Measurements from ENCODE around the gene TBC1D2B. TPM values are rescaled to one million over a fixed set of nuclear protein-coding genes. Genes with fewer than 3 reads are reported as not detected.
"Not testable (repeated sequence)": the region's sequence is repeated elsewhere in the genome, so short reads cannot be mapped to it uniquely, and the experiment has no call there.

TBC1D2B gene
- total RNA-seq, 1 donor from 2014 or later, result 50.7 TPM

DNA sequence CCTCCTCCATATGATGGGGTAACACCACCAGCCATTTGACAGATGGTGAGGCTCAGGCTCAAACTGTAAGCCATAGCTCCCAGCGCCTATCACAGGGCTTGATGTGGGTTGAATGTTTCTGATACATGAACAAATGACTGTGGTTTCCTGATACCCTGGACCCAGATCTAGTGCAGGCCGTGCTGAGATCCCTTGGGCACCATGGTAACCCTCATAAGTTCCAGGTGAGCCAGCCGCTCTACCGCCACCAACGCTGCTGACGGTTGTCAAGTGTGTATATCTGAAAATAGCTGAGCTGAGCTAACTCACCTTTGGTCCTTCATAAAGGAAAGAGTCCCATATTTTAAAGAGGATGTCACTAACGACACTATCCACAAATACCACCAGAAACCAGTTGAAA is 74.5 kb downstream of the TBC1D2B start:
- DNase-seq, result no peak

DNA sequence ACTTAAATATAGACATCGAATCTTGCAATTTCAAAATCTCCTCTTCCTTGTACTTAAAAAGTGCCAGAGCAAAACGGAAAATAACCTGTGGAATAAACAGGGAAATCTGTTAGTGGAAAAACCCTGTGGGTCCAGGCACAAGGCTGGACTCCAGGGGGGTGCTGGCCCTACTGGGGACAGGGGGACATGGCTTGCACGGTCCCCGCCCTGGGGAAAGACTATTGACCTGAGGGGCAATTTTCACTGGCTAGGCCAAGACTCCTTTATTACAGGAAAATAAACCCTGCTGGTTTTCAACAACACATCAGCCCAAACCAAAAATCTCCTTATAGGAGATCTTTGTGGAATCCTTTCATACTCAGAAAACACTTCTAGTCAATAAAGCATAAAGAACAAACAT is 75.9 kb downstream of the TBC1D2B start:
- no peak for DNase-seq

DNA sequence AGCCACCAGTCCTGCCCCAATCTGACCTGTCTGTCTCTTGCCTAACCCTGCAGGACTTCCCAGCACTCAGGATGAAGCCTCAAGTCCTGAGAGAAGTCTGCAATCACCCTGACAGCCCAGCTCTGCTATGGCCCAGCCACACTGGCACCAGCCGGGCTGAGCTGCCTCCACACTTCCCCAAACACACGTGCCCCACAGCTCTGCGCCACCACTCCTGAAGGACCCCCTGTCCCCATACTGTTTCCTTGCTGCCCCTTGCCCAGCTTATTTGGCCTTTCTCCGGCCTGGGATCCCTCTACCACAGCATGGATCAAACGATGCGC is 76.6 kb downstream of the TBC1D2B start:
- DNase-seq, result no peak

DNA sequence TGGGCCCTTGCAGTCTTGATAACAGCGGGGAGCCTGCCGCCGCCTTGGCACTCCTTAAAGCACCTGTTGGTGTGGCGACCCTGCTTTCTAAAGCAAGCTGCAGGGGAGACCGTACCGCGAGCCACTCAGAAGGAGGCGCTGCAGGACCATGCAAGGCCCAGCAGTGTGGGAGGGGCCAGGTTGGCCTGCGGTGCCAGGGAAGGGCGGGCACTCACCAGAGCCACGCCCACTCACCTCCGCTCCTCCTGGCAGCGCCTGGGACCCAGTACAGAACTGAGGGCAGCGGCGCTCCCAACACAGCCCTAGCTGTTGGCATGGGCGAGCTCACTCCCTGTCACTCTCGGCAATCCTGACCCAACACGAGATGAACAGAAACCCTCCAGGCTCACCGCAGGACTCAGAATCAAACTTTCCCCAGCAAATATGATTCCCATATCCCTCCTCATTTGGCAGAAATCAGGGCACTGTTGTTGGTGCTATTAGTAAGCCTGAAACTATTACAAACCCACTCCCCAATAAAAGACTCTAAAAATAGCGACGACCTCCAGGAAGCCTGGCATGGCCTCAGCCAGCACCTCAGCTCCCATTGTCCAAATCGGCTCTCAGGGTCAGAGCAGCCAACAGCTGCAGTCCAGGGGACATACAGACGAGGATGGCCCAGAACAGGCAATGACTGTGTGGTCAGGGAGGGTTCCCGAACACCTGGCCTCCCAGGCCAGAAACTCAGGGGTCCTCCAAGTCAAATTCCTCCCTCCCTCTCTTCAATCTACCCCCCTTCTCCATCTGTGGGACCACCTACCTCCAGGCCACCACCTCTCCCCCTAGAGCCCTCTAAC is 77.2 kb downstream of the TBC1D2B start:
- DNase-seq, result peak; percentile 85

DNA sequence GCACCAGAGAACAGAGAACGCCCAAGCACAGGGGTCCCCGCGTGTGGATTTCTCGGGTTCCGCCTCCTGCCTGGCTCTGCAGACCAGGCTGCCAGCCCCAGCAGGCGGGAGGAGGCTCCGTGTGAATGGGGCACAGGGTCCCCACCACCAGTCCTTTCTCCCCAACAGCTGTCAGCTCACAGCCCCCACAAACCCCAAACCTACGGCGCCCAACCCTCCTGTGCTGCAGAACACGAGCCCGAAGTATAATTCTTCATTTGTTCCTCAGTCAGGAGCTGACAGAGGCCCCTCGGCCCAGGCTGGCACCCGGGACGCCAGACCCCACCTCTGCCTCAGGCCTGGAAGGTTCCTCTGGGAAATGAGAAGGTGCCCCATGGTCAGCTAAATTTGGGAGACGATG is 78.0 kb downstream of the TBC1D2B start:
- DNase-seq, result no peak

DNA sequence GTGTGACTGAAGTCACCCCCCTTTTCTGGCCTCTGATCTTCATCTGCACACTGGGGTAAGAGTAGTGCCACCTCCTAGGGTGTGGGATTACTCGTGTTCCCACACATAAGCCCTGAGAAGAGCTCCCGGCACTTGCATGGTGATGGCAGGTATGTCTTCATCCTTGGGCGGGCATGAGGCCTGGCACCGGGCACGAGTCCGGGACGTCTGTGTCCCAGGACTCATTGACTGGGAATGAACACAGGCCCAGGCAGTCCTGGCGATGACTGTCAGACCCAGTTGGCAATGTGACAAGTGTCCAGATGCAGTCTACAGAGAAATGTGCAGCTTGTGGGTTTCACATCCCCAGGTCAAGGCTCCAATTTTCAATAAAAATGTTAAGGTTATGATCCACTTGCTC is 78.9 kb downstream of the TBC1D2B start:
- DNase-seq, result no peak

DNA sequence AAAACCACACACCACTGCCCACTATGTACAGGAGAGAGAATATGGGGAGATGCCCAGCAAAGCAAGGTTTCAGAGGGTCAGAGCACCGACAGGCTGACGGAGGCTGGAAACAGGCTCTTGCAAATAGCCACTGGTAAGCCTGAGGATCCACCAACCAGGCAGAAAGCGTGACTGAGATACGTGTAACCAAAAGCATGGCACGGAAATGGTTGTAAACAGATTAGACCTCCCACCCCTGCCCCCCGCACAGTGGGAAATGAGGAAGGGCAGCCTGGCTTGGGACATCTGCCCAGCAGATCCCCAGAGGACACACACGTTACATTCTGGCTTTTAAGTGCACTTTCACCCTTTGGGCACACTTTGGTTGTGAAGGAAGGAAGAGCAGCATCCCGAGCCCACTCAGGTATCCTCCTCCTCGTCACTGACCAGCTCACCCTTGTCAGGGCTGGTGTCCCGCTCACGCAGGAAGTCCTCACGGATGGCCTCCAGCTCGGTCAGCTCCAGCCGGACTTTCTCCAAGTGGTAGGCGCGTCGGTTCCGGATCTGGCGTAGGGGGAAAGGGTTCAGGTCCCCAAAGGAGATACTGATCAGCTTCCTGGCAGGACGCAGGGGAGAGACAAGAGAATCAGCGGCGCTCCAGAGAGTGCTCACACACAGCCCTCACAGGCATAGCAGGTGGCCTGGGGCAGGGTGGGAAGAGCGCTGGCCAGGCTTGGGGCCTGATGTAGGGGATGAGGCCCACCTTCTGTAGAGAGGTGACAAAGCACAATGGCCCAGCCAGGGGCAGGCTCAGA is 79.6 kb downstream of the TBC1D2B start:
- not testable (repeated sequence) for DNase-seq

DNA sequence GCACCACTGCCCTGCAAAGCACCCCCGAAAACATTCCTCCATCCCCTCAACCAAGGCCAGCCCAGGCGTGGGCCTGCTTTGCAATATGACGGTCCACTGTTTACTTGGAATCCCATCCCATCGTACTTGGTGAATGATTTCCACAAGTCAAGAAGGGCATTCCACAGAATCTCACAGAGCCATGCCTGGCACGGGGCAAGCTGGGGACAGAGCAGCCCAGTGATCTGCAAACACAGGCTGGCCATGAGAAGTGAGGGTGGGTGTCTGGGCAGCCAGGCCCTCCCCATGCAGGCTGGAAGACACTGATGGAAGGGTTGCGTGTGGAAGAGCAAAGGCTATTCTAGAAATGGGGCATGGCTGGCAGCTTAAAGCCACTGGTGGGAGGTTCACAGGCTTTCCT is 80.3 kb downstream of the TBC1D2B start:
- DNase-seq, result not testable (repeated sequence)

DNA sequence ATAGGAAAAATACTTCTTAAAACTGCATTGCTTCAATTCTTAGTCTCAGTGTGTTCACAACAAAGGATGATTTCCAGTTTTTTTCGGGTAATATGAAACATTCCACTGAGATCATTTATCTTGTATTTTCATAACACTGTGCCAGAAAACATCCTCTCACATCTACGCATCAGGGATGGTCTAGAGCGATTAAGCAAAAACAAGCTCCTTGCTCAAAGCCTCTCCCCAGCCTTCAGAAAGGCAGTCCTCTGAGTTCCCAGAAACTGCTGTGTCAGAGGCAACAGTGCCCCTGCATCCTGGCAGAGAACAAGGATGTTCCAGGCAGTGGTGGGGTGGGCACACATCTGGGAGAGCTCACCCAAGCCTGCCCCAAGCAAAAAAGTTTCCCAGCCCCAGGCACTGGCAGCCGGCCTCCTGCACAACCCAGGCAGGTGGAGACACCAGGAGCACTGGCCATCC is 80.8 kb downstream of the TBC1D2B start:
- DNase-seq, result not testable (repeated sequence)

DNA sequence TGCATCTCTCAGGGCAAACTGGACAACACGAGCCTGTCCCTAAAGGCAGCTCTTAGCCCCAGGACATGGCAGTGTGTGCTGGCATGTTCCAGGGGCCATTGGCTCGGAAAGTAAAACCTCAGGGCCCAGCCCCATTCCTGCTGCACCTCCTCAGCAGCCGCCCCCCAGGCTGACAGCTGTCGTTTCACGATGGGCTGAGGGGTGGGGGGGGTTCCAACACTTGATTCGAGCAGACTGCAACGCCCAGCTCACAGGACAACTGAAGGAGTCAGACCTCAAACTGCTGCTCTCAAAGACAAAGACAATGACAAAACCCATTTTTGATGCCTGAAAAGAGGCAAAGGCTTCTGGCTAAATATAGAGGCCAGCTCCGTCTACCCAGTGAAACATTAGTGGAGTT is 81.3 kb downstream of the TBC1D2B start:
- DNase-seq, result peak; percentile 64

DNA sequence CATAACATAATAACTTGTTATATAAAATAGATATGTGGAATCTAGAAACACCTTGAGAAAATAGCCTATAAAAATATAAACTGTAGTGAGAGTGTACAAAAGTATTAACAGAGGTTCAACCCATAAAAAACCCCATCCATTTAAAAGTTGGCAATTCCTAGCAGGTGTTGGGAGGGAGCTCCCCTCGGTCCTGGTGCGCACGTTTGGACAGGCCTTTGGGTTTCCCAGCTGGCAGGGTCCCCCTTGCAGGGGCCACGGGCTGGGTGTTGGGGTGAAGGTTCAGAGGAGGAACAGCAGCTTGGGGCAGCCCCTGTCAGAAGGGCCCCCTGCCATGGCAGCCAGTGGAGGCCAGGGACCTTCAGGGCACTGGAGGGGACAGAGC is 82.0 kb downstream of the TBC1D2B start:
- DNase-seq, result not testable (repeated sequence)

DNA sequence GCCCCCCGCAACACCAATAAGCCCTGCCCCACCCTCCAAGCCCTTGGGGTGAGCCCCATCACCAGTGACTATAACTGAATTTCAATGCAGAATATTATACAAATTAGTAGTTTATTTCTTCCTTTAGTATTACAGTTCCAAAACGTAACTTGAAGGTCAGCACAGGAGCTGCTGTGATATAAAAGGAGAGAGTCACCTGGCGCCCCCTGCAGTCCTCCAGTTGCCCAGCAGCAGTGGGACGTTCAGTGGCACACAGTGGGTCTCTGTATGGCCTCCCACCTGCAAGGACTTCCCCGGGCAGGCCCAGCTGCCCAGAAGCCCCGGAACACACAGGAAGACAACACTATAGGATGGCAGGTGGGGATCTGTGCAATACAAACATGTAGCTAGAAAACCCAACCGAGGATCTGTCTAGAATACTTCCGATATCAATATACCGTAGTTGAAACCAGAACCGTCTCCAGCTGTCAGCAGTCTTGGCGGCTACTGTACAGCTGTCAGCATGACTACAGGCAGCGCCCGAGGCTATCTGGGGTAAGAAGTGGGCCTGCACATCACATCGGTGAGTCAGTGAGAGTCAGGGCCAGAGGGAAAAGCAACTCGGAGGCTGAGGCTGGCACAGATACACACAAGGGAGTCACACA is 82.5 kb downstream of the TBC1D2B start:
- peak; percentile 92 for DNase-seq

DNA sequence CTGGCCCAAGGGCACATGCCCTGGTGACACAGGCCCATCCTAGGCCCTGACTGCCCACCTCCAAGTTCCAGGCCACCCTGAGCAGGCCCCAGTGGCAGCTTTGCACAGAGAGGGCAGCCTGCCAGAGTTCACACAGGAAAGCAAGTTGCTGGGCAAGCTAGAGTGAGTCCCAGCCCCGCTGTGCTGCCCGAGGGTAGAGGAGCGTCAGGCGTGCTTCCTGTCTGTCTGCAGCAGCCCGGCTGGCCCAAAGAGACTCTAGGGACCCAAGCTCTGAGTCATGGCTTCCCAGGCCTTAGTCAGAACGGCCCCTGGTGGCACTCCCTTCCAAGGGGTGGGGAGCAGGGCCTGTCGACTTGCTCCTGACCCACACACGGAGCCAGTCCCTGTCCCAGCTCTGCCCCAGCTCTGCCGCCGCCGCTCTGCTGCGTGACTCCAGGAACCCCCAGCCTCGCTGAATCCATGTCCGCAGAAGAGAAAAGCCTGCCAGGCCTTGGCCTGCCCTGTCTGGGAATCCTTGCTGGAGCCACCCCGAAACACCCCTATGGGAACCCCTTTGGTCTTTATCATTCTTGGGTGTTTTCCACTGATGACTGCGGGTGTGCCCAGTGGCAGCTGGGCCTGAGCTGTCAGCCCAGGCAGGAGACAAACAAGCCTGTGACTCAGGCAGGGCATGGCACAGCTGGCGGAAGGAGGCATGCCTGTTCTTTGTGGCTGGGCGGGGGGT is 83.4 kb downstream of the TBC1D2B start:
- DNase-seq, result peak; percentile 86

DNA sequence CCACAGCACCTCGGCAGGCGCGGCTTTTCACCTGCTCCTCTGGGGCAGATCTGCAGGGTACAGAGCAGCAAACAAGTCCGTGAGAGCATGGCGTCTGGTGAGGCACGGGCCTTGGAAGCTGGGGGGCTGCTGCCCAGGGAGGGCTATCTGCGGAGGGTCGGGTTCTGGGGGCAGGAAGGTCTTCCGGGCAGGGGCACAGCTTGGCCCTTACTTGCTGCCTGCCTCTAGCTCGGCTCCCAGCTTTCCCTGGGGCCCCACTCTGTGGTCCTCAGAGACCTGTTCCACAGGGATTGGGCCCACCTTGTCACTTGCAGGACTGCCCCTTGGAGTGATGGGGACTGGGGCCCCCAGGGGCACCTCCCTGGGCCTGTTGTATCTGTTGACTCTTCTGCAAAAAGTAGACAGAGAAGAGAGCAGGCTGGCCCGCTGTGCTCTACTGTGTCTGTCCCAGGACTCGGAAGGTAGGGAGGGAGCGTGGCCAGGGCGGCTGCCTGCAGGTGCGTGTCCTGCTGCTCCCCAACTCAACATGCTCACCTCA is 84.1 kb downstream of the TBC1D2B start:
- no peak for DNase-seq

DNA sequence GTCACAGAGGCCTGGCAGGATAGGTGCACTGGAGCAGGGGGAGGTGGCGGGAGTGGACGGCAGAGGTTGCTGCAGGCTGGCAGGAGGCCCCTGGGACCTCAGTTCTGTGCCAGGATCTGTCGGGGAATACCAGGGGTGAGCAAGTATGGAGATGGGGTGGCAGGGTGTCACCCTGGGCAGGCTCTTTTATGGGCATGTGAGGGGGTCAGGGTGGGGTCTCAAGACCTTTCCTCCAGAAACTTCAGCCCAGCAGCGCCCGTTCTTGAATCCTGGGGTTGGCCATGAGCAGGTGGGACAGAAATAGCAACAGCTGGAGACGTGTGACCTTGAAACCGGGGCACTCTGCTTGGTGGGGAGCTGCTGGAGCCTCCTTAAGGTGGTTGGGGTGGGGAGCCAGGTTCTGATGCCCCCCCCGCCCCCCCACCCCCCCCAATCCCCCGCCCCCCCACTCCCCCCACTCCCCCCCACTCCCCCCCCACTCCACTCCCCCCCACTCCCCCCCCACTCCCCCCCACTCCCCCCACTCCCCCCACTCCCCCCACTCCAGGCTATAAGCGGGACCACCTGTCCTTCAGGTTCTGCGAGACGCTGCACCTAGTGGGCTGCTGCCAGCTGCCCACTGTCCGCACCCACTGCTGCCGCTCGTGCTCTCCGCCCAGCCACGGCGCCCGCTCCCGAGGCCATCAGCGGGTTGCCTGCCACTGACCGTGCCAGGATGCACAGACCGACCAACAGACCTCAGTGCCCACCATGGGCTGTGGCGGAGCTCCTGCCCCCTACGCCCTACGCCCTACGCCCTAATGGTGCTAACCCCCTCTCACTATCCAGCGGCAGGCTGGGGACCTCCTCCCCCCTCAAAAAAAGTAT is 84.9 kb downstream of the TBC1D2B start:
- DNase-seq, result peak; percentile 46

DNA sequence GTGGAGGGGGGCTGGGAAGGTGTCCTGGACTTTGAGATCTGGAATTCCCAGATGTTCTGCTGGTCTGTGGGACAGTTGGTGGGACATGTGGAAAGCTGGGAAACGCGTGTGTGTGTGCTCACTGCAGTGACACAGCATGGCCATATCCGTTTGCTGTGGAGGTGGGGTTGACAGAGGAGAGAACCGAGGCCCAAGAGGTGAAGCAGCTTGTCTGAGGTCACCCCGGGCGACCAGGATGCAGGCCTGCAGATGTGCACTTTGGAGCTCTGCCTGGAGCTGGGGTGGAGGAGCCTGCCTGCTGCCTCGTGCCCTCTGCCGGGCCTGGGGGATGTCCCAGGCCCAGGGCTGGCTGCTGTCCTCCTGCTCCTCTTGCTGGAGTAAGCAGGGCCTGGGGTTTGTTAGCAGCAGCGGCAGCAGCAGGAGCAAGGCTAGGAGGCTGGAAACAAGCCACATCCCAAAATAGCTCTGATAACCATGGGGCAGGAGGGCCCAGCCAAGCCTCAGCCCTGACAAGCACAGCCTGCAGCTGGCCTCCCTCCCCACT is 85.8 kb downstream of the TBC1D2B start:
- DNase-seq, result peak; percentile 97

DNA sequence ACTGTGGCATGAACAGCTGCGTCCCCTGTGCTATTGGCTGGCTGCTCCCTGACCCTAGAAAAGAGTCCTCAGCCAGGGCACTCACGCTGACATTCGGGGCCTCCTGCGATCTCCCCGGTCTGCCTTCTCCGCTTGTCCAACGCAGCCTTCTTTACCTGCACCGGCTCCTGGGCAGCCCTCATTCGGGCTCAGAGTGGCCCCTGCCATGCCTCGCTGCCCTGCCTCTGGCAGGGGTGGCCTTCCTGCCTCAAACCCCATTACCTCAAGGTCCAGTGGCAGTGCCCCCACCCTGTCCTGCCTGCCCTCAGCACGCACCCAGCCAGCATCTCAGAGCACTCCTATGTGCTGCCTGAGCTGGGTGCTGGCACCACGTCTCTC is 86.5 kb downstream of the TBC1D2B start:
- DNase-seq, result no peak

DNA sequence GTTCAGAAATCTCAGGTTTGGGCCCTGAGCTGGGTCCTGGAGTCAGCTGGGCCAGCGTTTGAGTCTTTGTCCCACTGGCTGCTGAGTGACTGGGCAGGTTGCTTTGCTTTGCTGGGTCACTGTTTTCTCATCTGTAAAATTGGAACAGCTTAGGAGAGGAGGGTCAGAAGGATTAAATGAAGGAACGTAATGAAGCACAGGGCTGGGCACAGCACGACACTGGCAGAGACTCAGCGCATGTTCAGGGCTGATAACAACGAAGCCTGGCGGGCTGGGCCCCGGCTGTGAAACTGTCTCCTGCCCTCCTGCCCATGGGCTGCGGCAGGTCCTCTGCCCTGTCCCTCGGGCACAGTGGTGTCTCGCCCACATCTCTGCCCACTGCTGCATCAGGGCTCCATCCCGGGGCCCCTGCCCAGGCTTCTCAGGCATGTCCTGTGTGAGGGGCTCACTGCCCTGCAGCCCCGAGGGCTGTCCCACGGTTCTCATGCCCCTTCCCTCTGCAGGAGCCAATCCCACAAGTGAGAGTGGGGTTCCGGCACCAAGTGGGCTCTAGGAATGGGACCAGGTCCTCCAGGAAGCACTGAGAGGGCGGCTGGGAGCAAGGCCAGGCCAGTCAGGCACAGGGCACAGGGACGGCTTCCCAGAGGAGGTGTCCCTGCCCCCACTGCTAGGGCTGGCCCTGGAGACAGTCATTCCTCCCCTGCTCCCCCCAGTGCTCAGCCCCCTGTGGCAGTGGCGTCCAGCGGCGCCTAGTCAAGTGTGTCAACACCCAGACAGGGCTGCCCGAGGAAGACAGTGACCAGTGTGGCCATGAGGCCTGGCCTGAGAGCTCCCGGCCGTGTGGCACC is 88.0 kb downstream of the TBC1D2B start:
- DNase-seq, result no peak

DNA sequence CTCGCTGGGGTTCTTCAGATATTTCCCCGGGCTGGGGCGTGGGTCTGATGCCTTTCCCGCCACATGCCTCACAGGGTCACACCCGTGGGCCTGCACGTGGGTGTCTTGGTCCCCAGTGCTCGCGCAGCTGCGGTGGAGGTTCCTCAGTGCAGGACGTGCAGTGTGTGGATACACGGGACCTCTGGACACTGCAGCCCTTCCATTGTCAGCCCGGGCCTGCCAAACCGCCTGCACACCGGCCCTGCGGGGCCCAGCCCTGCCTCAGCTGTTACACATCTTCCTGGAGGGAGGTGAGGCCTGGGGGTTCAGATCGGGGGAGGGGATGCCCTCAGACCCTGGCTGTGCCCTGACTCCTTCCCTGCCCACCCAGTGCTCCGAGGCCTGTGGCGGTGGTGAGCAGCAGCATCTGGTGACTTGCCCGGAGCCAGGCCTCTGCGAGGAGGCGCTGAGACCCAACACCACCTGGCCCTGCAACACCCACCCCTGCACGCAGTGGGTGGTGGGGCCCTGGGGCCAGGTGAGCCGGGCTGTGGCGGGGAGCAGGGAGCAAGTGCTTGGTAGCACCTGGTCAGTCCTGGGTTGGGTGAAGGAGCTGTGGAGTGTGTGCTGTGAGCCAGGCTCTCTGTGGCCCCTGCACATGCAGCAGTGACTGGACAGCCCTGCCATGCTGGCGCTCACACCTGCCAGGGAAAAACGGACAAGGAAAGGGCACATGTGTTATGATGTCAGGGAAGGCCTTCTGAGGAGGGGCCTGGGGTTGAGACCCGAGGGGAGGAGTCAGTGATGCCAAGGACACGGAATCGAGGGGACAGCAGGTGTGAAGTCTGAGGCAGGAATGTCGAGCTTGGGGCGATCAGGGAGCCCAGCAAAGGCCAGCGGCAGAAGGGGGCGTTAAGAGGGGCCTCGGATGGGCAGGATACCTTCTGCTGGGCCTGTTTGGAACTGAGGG is 88.9 kb downstream of the TBC1D2B start:
- DNase-seq, result no peak
